Measurements from ENCODE around the gene TMEM120A.

TMEM120A gene

DNA sequence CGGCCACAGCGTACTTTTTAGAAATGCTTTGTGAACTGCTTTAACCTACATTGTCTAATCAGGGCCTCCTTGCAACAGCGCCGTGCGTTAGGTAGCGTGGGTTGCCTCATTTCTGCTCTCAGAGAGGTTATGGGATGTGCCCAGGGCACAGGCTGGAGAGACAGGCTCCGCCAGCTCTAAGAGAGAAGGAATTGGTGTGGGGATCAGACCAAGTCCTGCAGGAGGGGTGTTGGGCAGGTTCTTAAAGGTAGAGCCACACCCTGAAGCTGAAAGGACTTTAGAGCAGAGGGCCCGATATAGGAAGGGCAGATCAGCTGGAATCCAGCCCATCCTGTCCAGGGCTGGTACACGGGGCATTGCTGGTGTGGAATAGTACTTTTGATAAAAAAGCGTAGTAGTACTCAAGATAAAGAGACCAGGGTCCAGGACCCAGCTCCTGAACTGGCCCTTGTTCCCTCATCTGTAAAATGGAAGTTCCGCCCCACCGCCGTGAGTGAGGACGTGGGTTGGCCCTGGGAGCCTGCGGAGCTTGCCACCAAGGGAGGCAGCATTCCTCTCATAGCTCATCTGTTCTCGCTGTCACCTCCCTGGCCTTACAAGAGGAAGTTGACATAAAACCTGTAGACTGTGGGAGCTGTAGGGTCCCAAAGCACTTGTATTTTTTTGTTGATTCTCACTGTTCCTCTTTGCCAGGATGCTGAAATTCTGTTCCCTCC lies 37.2 kb downstream of the TMEM120A start:
- DNase-seq, result no peak

DNA sequence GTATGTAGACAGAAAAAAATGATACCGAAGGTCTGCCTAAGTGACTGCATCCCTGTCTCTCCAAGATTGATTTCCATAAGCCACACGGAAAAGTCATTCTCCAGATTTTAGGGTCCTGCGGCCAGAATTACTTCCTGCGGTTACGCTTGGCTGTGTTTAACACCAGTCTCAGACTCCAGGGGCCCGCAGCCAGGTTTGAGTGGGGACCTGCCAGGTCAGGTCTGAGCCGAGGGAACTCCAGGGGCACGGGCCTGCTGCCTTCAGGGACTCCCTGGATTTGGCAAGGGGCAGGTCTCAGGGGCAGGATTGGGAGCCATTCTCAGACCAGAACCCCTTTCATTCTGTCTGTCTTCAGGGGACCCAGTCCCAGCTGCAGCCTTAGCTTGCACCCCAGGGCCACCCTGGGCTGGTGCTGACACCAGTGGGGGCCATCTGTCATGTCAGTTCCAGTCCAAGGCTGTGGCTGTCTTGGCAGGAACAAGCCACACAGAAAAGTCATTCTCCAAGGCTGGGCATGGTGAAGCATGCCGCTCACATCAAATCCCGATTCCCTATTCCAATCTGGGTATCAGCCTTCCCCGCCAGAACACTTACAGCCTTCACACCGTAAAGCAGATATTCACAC lies 39.0 kb downstream of the TMEM120A start:
- DNase-seq, result no peak

DNA sequence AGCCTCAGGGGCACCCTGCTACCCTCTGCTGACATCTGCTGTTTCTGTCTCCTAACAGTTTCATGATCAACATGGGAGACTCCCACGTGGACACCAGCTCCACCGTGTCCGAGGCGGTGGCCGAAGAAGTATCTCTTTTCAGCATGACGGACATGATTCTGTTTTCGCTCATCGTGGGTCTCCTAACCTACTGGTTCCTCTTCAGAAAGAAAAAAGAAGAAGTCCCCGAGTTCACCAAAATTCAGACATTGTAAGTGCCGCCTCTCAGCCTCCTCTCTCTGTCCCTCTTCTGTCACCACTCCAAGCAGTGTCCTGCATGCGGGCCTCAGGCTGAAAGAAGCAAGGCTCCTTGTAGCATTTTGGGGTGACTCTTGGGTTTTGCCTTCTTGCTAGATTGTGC lies 40.5 kb downstream of the TMEM120A start:
- DNase-seq, result no peak

DNA sequence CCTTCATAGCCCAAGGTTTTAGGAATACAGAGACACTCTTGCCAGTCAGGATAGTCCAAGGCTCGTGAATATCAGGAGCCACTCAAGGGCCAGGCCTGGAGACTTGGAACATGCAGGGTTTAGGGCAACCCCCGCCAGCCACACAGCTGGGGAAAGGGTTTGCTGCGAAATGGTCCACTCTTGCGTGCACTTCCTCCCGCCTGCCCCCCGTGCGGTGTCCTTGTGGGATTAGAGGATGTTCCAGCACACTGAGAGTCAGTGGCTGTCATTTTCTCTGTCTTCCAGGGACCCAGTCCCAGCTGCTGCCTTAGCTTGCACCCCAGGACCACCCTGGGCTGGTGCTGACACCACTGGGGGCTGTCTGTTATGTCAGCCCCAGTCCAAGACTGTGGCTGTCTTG lies 41.0 kb downstream of the TMEM120A start:
- no peak for DNase-seq

DNA sequence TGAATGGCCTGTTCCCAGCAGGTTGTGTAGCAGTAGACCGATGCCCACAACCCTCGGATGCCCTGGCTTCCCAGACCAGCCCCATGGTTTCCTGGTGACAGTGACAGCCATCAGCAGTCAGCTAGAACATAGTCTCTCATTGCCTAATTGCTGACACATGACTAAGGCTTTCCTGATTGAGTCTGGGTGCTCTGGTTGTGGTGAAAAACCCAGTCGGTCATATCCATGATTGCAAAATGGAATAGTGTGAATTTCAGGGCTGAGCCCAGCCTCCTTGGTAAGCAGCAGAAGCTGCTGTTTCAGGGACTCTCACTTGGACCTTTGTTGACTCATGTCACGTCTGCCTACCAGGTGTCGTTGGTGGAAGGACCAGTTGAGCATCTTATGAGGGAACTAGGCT lies 42.9 kb downstream of the TMEM120A start:
- no peak for DNase-seq

DNA sequence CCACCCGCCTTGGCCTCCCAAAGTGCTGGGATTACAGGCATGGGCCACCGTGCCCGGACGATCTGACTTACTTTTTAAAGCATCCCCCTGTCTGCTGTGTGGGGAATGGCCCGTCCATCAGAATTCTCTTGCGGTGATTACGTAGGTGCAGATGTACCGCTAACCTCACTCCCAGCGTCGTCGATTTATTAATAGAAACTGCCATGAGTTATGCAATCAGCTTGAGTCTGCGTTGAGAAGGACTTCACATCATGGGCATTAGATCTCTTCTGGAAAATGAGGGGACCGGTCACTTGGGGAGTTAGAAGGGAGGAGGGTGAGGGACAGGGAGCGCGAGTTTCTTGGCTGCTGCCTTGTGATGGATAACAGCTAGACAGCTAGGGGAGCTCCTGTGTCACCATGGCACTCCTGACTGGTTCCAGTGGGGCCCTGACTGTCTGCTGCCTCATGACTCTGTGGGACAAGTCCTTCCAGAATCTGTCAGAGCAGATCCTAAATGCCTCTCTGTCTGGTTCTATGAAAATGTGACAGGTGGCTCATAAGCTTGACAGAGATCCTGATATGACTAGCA lies 44.2 kb downstream of the TMEM120A start:
- DNase-seq, result no peak

DNA sequence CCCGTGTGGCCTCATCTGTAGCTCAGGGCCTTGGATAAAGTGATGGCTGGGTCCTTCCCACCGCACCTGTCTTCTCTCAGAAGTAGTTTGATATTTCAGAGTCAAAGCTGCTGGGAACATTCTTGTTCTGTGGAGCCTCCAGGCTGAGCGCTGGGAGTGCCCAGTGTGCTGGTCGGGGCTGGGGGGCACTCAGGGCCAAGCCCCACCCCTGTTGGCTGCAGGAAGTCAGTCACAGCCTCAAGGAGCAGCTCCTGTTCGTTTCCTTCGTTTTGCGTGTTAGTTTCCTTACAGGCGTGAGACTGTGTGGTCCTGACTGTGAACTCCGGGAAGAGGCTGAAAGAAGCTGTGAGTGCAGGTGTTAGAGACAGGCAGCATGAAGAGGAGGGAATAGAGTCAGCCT lies 46.2 kb downstream of the TMEM120A start:
- DNase-seq, result no peak

DNA sequence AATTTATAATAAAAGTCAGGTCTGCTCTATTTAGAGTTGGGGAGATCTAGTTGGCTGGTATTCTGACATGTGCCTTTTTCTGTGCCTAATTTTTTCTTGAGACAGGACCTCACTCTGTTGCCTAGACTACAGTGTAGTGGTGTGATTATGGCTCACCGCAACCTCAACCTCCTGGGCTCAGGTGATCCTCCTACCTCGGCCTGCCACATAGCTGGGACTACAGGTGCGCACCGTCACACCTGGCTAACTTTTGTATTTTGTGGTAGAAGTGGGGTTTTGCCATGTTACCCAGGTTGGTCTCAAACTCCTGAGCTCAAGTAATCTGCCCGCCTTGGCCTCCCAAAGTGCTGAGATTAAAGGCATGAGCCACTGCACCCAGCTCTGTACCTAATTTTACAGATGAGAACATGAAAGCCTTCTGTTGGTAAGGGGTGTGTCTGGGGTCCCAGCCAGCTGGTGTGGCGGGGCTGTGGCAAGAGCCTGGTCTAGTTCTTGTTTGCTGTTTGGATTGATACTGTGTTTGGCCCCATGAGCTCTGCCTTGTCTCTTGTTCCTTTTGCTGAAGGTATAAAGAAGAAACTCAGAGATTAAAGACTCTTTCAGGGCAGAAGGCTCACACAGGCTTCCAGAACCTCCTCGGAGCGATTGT lies 48.1 kb downstream of the TMEM120A start:
- no peak for DNase-seq

DNA sequence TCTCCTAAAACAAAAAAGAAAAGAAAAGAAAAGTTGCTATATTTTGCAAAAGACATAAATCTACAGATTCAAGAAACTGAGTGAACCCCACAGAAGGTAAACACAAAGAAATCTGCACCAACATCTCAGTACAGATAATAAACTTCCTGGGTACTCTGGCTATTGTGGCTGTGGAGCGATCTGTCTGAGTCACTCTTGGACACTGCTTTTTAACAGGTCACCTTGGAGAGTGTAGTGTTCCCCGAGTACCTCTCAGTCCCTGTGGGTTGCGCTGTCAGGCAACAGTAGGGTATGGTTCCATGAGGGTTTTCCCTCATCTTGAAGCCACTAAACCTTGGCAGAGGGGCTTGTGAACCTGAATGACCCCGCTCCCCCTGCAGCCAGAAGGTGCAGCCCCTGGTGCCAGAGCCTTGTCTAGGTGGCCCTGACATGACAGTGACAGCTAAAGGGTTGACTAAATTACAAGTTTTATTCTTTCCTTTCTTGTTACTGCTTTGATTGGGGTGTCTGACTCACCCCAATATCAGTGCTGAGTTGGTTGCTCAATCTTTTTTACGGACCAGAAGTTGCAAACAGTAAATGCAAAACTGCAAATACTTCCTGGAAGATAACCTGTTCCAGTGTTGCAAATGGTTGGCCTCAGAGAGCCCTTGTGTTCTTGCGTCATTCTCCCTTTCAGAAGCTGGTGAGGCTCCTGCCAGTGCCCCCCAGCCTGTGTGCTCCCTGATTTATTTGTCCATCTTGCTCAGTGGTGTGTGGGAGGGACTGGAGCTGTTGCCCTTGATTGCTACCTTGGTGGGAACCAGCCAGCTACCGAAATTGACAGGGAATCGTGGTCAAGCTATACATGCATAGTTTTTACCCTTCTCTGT lies 48.9 kb downstream of the TMEM120A start:
- no peak for DNase-seq

DNA sequence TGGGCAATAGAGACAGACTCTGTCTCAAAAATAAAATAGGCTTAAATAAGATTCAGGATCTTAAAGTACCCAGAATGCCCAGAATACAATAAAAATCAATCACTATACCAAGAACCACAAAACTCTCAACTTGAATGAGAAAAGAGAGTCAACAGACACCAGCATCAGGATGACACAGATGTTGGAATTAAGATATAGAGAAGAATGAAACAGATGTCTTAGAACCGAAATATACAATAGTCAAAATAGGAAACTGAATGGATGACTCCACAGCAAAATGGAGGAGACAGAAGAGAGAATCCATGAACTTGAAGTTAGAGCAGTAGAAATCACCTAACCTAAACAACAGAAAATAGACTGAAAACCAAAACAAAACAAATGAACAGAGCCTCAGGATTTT lies 49.9 kb downstream of the TMEM120A start:
- no peak for DNase-seq

DNA sequence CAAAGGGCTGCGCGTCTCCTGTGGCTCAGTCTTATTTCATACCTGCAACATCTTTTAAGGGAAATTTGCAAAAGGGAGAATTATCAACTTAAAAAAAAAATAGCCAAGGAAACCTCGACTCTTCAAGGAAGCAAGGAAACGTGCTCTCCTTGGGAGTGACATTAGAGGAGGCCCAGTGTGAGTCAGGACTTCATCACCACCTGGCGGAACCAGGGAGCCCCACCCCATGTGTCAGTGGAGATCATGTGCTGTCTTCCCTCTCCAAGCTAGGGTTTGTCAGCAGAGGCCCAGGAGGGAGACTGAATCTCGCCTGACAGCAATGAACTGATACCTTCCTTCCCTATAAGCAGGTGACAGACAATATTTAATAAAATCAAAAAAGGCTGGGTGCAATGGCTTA lies 50.5 kb downstream of the TMEM120A start:
- no peak for DNase-seq

DNA sequence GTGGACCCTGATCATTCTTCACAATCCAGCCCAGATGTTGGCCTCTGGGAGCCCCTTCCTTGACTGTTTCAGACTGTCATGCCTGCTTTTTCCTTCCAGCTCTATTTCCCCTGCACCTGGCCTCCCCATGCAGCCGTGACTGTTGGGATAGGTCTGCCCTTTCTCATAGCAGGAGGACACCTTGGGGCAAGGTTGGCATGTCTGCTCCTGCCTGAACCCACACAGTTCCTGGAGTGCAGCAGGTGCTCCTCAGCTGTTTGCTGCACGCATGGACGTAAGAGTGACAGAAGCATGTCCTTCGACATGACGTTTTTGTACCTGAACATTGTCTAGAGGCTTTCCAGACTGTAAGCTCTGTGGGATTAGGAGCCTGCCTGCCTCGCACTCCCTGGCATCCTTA lies 55.5 kb downstream of the TMEM120A start:
- peak in 1 of 2 experiments; percentile 35 for DNase-seq

DNA sequence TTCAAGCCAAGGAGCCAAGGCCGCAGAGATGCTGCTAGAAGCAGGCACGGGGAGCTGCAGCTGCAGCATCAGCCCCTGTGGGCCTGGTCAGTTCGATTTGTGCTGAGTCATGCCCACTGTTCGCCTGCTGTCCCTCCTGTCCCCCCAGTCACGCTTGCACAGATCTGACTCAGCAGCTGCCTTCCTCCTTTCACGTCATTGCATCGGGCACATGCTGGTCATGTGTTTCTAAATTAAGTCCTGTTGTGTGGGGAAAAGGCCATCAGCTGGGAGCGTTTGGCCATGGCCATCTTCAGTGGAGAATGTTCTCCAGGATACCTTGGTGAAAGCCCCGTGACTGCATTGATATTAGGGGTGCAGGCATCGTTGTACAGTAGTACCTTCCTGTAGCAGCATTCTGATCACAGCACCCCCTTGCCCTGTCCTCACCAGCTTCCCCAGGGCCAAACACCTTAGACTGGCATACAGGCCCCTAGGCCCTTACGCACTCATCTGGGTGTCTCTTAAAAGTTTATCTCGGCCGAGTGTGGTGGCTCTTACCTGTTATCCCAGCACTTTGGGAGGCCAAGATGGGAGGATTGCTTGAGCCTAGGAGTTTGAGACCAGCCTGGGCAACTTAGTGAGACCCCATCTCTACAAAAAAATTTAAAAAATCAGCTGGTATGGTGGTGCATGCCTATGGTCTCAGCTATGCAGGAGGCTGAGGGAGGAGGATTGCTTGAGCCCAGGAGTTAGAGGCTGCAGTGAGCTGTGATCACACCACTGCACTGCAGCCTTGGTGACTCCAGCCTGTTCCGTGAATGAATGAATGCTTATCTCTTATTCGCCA lies 56.2 kb downstream of the TMEM120A start:
- DNase-seq, result no peak

All from NCI-H2081 (cell line).